HuH-7 (cell line): ENCODE results near the gene ING2.

Source experiments
- DNase-seq: peaks from one replicate; pipeline ENCODE4 v3.0.0; 2011; ENCODE audit warnings: low spot score

The ING2 gene

DNA sequence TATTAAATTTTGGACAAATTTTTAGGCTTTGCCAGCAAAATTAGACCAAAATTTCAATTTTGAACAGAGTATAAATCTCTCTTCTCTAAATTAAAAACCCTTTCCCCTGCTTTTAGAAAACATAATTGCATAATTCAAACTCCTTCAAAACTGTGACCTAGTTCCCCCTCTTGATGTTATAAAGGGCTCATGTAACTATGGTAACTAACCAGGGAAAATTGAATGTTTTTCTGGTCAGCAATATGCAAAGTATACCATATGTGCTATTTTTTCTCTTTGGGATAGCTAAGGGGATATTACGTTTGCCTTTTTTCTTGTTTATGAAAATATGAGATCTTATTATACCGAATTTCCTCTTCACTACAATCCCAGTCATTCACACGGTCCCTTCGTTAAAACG is 5.1 kb upstream of the ING2 start:
- DNase-seq, result no peak

DNA sequence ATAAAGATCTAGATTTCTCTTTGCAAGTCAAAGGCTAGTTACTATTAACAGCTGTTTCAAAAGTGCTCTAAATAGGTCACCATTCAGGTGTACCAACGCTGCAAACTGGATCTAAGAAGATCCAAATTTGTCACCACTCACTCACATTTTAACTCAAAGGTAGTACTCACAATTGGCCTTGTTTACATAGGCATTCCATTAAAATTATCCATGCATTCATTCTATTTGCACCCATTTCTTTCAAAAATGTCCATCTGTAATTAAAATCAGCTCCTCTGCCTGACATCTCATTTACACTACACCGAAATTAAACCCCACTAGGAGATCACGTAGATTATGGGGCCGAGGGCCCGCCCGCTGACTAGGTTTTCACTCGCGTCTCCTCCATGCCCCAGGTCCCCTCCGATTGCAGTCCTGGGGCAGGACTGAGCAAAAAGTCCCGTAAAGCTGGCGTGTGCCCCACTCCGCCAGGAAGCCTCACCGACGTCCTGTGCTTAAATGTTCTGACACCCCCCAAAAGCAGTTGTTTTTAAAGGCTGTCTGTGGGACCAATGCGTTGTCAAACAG is 1.3 kb upstream of the ING2 start:
- no peak for DNase-seq

DNA sequence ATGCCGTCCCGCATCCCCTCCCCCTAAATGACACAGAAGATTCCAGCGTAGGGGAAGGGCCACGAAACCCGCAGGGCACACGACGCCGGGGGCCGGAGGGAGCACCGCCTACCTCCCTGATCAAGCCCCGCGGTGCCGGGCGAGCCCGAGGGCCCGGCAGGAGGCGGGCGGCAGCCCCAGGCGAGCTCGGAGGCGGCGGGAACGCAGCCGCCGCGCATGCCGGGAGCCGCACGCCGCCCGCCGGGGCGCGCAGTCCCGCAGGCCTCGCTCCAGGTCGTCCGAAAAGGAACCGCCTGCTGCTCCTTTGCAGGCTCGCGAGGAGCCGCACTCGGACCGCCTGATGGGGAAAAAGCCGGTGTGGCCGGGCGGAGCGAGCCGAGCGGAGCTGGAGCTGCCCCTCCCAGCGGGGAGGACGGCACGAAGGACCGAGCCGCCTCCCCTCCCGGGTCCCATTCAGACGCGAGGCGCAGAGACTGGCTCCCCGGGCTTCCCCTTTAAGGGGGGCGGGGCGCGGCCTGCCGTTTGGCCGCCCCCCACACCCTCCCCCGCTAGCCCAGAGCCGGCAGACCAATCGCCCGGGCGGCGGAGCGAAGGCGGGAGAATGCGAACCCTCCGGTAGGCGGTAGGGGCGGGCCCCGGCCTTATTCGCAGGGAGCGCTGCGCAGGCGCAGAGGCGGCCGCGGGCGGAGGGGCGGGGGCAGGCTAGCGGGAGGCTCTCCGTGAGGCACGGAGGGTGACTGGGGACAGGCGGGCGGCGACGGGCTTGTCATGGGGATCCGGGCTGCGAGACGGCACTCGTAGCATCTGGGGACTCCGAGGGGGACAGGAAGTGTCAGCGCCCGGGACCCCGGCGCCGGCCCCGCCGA is 561 bp upstream of the ING2 start:
- peak; percentile 36 for DNase-seq

DNA sequence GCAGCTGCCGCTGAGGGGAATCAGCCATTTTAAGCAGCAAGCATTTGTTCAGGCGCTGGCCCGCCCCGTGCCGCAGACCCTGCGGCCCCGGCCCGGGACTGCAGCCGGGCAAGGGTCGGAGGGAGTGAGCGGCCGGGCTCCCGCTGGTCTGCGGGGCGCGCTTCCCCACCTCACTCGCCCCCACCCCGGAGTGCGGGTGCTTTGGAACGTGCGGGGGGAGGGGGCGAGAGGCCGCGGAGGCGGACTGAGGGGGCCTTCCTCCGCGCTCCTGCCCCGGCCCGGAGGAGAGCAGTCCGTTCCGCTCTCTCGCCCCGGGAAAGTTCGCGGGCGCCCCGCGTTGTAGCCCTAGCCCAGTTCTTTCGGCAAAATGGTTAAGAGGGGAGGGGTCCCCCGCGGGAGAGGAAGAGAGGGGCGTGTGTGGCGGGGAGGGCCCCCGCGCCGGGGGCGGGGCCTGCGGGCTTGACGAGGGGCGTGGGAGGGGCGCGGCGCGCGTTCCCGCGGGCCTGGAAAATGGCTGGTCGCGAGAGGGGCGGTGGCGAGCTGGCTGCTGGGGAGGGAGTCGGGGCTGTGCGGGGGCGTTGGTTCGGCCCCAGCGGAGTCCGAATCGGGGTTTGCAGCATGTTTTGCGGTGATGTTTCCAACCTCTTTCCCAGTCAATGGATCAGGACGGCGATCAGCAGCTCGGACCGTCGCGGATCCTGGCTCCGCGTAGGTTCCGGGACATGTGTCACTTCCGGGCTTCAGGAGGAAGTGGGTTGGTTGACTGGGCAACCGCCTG is 942 bp downstream of the ING2 start:
- peak; percentile 23 for DNase-seq

DNA sequence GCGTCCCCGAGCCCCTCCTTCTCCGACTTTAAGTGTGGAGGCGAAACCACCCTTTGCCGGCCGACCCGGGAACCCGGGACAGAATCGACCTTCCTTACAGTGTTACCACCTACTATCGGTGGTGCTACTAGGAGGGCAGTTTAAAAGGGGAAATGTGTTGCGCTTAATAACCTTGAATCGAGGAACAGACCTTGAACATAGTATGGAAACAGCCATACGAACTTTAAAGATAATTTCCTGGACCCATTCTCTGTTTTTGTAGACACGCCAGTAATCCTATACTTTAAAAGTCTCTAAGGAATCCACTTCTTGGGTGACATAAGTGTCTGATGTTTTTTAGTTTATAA is 1.5 kb downstream of the ING2 start:
- no peak for DNase-seq

DNA sequence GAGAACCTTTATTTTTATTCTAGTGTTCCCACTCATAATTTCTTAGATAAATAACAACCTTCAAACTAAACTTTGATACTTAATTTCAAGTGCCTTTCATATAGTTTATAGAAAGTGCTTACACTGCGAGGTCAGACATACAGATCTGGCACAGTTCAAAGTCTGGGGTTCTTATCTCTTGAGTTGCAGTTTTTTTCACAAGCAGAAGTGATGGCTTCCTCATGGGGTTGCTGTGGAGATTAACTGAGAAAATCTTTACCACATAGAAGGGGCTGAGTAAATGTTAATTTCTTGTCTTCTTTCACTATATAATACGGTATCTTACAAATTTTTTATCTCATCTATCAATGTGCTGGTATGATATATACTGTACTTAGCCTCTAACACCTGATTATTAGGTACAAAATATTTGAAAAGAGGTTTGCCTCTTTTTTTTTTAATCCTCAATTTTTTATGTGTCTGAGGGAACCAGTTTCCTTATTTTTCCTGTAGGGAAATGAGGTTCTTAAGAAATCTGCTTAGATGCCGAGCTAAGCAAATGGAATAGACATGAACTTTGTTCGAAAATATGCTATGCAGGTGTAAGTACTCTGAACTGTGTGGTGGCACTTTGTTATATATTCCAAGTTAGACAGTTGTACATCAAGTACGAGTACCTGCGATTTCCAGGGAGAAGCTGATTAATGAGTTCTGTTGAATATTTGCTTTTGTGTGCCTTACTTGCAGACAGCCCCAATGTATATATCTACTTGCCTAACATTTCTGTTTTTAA is 3.3 kb downstream of the ING2 start:
- DNase-seq, result no peak

DNA sequence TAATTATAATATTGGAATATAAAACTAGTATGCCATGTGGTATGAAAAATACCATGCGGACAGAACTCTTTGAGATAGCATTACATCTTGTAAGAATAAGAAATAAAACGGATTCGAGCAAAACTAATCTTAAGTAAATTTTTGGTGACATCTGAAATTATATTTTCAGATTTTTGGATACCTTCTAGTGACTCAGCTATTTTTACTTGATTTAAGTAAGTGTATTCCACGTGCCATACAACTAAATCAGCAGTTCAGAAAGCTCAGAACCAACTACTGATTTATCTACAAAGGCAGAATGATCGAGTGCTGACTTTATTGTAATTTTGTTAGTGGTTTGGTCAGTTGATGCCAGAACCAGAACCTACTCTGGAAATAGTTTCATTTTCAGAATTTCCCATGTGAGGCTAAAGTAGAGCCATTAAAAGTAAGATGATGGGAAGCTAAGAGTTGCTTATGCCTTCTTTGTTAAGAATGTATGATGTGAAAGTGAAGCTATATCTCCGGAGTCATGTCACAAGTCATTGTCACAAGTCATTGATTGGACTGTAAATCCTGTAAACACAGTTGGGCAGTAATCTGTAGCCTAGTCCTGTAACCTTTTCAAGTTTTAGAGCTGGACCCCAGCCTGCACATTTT is 4.0 kb downstream of the ING2 start:
- no peak for DNase-seq

DNA sequence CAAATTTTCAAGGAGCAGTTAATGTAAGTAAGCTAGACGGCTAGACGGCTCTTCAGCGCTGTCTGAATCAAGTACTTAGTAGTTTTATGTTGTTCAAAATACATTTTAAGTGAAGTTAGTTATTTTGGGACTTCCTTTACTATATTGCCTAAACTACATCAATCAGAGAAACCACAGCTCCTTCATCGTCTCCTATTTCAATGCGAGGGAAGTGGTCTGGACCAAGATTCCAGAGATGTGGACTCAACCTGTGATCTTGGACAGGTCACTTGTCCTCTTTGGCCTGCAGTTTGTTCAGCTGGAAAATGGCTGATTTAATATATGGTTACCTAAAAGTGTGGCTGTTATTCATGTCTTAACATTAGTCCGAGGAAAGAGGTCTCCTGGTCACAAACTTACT is 10.6 kb downstream of the ING2 start:
- no peak for DNase-seq

DNA sequence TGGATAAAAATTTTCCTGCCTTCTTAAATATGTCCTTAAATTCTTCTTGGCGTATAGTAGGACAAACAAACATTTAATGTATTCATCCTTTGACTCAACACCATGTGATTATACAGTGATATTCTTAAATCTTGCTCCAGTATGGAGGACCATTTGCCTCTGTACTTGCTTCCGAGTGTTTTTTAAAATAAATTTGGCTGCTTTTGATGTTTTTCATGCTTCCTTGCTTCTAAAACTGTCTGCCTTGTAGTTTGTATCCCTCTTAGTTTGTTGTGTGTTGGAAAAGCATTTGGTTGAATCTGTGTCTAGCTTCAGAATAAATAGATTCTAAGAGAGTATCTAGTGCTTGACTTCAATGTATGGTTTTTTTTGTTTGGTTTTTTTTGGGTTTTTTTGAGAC is 12.3 kb downstream of the ING2 start:
- DNase-seq, result no peak

DNA sequence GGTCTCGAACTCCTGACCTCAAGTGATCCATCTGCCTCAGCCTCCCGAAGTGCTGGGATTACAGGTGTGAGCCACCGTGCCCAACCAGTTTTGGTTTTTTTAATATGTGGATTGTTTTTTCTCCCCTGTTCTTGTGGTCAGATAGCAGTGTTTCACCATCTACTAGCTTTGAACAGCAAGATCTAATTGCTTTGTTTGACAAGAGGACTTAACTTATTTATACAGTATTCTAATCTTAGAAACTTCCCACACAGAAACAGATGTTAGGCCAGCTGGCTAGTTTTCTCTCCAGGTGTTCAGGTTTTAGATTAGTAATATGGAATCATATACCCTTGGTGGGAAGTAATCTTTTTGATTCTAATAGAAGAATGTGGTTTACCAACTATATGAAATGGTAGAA is 12.9 kb downstream of the ING2 start:
- DNase-seq, result no peak

DNA sequence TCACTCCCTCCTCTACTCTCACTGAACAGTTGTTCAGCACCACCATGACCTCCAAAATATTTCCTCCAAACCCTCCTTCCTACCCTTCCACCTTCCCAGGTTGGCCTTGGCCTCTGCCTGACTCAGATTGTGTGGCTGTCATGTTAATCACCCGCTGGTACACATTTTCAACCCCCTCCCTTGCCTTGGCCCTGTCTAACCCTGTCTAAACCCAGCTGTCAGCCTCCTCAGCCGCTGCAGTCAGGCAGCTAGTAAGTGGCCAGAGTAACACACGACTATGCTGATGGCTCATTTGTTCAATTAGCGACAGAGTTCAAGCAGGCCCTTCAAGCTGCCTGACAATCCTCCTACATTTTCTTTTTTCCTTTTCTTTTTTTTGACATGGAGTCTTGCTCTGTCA is 18.0 kb downstream of the ING2 start:
- DNase-seq, result no peak

DNA sequence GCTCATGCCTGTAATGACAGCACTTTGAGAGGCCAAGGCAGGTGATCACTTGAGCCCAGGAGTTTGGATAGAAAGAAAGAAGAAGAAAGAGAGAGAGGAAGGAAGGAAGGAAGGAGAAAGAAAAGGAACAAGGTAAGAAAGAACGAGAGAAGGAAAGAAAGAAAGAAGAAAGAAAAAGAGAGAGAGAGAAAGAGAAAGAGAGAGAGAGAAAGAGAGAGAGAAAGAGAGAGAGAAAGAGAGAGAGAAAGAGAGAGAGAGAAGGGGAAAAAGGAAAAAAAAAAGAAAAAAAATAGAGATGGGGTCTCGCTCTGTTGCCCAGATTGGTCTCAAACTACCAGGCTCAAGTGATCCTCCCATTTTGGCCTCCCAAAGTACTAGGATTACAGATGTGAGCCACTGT is 22.5 kb downstream of the ING2 start:
- DNase-seq, result no peak

DNA sequence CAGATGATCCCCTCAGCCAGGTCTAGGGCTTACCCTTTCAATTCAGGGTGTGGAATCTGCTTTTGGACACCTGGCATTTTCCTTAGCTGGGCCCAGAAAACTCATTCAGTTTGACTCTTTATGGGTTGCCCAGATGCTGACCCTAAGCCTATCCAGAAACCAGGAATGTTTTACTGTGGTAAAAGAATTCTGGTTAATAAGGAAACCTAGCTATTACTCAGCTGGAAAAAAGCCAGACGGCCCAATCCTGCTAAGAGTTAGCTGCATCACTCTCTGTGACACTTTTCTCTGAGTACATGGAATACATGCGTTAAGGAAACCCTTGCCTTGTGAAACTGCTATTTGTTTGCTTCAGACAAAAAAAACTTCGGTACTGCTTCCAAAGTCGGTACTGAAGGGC is 28.0 kb downstream of the ING2 start:
- DNase-seq, result no peak

DNA sequence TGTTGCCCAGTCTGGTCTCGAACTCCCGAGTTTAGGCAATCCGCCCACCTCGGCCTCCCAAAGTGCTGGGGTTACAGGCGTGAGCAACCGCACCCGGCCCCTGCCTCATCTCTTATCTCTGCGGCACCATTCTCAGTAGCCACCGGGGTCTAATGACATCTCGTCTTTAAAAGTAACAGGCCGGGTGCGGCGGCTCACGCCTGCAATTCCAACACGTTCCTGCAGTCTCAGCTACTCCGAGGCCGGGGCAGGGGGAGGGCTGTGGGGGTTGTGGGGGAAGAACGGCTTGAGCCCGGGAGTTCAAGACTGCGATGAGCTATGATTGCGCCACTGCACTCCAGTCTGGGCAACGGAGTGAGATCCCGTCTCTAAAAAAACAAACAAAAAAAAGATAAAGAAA is 28.8 kb downstream of the ING2 start:
- peak; percentile 5 for DNase-seq

DNA sequence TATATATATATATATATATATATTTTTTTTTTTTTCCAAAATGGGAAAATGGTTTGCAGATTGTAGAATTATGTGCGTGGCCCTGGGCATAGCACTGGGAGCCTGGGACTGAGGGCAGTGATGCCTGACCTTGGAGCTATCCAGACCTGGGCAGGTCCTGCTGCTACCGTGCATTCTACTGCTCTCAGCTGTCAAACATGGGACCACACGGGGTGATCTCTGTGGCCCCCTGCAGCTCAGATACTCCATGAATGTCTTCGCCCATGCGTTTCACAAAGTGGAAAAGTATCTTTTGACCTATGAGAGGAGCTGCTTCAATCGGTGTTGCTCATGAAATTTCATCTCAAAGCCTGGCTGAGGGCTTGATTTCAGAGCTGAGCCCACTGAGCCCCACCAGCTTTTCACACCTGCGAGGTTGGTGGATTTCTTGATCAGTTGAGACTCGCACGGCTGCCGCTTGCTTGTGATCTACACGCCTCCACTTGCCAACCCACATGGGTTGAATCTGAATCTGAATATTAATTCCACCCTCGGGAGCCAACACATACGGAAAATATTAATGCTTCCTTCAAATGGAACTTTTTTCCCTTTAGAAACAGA is 35.7 kb downstream of the ING2 start:
- no peak for DNase-seq

DNA sequence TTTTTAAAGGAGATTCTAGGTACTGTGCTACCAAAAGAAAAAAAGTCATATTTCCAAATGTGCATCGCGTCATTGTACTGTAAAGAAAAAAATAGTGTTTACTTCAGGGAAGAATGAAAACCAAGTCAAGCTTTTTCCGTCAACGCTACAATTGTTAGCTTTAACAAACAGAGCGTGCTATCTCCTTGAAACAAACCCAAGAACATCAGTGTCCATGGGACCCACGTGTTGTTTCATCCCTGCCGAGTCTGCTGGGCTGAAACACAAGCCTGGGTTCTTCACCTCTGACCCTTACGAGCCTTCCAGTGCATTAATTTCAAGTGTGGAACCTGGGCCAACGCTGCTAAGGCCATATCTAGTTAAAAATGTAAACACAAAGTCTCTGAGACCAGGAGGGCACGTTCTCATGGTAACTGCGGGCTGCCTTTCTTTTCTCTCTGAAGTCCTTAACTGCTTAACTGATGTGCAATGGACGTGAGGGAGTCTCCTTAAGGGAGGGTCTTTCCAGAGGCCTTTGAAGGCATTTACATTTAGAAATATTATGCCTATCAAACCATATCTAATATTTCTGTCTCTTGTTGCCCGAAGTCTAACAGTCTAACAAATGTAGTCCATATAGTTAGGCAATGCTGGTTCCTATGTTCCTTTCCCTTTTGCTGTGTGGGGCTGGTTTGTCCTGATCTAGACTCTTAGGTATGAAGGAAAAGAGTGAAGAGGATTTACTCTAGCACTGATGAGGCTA is 36.3 kb downstream of the ING2 start:
- DNase-seq, result no peak

DNA sequence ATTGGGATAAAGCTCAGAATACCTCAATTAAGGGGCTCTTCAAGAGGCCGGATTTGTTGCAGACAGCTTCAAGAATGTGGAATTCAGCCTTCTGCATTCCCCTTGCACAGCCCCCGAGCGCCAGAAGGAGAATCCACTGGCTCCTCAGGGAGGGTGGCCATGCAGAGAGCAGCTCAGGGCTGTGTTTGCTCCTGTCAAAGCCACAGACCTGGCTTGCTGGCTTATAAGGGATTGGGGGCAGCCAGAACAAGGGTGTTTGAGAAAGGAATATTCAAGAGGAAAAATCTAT is 36.8 kb downstream of the ING2 start:
- DNase-seq, result no peak

DNA sequence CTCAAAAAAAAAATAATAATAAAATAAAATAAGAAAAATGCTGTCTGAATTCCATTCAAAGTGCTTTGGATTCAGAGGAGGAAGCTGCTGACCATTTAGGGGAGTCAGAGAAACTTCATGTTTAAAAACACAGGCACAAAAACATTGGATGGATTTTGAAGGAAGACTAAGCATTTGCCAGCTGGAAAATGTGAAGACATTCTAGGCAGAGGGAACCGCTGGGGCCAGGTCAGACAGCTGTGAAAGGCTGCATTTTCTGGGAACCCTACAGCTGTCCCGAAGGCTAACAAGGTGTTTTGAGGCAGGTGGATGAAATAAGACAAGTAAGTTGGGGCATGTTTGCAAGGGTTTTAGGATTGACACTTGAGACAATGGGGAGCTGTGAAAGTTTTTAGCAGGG is 38.6 kb downstream of the ING2 start:
- DNase-seq, result no peak

DNA sequence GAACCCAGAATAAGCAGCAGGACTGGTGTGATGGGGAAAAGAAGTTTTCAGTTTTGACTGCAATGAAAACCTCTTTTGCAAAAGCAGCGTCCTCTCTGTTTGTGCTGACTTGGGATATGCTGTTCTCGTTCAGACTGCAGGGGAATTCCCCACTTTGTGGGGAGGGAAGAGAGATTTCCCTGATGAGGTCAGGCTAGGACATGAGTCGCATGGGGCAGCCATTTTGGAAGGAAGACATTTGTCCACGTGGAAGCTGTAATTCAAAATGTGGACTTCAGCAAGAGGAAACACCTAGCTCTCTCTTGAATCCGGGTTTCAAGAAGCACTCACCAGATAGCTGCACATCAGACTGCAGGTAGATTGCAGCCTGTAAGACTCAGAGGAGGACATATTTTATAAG is 39.3 kb downstream of the ING2 start:
- DNase-seq, result no peak

DNA sequence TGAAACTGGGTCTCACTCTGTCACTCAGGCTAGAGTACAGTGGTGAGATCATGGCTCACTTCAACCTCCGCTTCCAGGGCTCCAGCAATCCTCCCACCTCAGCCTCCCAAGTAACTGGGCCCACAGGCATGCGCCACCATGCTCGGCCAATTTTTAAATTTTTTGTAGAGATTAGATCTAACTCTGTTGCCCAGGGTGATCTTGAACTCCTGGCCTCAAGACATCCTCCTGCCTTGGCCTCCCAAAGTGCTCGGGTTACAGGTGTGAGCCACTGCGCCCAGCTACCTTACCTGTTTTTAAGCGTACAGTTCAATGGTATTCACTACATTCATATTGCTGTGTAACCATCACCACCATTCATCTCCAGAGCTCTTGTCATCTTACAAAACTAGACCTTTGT is 41.5 kb downstream of the ING2 start:
- DNase-seq, result no peak

DNA sequence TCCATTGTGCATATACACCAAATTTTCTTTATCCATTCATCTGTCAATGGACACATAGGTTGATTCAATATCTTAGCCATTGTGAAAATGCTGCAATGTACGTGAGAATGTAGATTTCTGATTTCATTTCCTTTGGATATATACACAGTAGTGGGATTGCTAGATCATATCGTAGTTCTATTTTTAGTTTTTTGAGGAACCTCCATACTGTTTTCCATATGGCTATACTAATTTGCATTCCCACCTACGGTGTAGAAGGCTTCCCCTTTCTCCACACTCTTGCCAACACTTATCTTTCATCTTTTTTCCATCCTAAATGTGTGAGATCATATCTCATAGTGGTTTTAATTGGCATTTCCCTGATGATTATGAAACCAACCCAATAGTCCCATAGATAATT is 43.4 kb downstream of the ING2 start:
- no peak for DNase-seq
